ENCODE measurements around the gene IFIT5.
"Not testable (repeated sequence)": the region's sequence is repeated elsewhere in the genome, so short reads cannot be mapped to it uniquely, and the experiment has no call there.

The IFIT5 gene, protein sequence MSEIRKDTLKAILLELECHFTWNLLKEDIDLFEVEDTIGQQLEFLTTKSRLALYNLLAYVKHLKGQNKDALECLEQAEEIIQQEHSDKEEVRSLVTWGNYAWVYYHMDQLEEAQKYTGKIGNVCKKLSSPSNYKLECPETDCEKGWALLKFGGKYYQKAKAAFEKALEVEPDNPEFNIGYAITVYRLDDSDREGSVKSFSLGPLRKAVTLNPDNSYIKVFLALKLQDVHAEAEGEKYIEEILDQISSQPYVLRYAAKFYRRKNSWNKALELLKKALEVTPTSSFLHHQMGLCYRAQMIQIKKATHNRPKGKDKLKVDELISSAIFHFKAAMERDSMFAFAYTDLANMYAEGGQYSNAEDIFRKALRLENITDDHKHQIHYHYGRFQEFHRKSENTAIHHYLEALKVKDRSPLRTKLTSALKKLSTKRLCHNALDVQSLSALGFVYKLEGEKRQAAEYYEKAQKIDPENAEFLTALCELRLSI

DNA sequence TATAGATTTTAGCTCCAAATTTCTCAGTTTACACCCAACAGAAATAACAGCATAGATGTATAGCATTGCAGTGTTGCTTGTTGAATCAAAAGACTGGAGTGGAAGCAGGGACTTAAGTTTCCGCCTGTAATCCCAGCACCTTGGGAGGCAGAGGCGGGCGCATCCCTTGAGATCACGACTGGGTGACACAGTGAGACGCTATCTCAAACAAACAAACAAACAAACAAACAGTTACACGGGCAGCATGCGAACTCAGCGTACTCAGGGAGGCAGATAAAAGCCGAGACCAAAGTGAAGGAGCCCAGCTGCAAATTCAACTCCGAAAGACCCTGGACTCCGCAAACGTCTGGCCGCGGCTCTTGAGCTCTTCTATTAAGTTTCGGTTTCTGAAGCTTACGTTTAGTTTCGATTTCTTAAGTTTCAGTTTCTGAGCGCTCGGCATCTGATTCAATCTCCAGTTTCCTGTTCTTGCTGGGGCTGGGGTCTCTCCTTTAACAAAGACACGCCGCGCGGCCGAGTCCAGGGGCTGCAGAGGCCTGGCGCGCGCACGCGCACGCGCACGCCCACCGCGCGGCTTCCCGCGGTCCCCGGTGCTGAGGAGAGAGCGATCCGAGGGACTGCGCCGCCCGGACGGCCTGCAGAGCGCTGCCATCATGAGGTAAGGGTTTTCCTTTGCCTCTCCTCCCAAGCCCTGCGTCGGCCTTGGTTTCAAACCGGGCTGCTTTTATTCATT is at the start of gene IFIT5:
Gene IFIT5, plus strand, starts transcription at position 423 of the 733 bp plus-strand sequence. Its CDS starts 231 bp downstream, at position 654.
- peak; percentile 91 for DNase-seq

DNA sequence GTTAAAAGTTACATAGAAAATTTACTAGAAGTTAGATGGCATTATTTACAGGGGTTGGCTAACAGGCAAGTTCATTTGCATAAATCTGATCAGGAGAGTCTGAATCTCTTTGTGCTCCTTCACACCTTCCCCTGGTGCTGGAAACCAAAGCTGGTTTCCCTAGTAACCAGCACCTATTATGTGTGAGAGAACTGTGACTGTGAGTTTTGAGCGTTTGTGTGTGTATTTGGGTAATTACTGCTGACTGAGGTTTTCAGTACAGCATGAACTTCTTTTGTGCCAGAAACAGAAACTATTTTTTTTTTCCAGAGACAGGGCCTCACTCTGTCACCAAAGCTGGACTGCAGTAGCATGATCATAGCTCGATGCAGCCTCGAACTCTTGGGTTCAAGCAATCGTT is 46.8 kb upstream of the IFIT5 start:
- DNase-seq: no peak

DNA sequence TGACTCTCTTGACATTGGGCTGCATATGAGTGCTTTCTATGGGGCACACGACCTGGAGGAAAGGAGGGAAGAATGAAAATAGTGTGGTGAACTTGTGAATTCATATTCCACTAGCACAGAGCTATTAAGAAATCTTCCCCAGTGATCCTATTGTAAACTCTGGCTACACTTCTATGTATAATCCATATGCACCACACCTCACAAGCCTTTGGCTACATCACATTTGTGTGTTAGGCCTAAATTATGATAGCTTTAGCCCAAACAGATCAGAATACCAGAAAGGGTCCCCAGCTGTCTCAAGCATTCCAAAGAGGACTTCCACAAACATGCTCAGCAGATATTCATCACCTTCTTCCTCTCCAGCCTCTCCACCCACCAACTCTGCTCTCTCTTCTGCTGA is 46.2 kb upstream of the IFIT5 start:
- DNase-seq: no peak

- DNase-seq: no peak
These were observed 44.9 kb upstream of the IFIT5 start for GRCh38 chr10:89369156-89370105.

- no peak for DNase-seq
These were observed 43.3 kb upstream of the IFIT5 start for GRCh38 chr10:89371079-89371478.

GRCh38 chr10:89371987-89372386 is 42.4 kb upstream of the IFIT5 start:
- no peak for DNase-seq

DNA sequence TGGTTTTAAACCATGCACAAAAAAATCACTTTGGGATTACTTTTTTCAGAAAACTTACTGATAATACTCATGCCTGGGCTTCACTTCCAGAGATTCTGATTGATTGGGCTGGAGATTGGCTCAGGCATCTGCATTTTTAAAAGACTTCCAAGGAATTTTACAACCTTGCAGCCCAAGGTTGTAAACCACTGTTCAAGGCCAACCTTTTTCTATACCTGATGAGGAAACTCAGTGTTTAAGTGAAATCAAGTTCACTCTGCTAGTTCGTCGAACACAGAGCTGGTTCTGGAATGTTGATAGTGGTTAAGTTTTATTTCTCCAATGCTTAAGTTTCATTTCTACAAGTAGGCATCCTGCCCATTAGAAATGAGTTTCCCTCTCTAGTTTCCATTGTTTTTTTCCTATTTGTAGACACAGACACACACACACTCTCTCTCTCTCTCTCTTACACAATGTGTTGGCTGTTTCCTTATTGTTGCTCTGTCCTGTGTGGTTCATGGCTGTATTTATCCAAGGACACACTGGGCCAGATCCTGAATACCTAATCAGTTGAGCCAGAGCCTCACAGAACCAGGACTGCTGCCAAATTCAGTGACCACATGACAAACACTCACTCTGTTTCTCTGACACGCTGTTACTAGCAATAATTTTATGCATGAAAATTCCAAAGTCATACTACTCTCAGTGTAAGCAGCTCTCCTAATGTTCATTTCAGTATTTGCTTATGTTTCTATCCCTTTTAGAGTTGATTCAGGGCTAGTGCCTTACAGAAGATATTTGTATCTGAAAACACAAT is 40.3 kb upstream of the IFIT5 start:
- peak; percentile 67 for DNase-seq

DNA sequence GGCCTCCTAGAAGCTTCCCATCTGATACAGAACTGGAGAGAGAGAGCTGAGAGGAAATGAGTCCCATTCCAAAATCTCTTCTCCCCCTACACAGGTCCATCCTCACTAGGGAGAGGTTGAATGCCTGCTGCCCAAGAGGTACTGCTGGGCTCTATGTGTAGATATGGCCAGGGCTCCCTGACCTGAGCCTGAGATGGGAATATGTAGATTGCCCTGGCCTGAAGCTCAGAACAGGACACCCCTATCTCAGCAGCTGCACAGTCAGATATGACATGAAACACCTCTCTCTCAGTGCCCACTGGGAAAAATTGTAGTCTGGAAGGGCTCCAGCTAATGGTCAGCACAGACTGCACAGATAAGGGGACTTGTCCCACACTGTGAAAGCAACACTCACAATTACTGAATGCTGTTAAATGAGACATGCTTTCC is 39.6 kb upstream of the IFIT5 start:
- DNase-seq: no peak

DNA sequence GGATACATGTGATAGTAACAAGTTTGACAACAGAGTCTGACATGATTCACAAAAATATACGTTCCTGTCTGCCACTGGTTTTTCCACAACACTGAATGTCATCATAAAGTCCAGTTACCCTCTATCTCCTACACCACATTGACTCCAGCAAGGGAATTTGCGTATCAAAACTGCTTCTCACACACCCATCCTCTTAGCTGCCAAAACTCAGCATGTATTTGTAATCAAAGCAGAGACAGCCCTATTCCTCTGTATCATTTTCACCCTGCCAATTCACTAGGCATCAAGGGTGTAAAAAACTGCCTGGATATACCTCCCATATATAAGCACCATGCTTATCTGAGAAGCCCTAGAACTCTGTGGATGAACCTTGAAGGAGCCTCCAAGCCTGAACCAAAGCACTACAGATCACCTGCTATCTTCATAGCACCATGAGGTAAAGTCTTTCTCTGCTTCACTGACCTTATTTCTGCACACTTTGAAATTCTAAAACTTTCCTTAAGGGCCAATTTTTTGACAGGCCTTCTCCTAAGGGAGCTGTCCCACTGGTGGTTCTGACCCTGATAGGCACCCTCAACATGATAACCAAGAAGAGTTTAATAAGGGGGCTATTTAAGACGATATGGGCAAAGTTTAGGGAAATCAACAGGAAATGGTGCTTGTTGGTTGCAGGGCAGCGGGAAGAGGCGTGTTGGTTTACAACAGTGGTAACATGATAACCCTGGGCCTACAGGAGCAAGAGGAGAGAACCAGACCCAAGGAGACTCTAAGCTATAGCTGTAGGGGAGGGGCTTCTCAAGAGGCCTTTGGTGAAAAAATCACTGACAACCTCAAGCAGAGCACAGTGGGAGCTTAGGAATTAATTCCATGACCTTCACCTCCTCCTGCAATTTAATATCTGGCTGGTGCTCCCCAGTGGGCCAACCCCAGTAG is 36.4 kb upstream of the IFIT5 start, which contains the start of gene IFIT1B:
Gene IFIT1B, plus strand, starts transcription at position 352 of the 933 bp plus-strand sequence. Its CDS starts 80 bp downstream, at position 432.
- no peak for DNase-seq

- no peak for DNase-seq
These were observed 35.3 kb upstream of the IFIT5 start for GRCh38 chr10:89379103-89379502.

- no peak for DNase-seq
These were observed 31.6 kb upstream of the IFIT5 start for GRCh38 chr10:89382757-89383156.

- no peak for DNase-seq
These were observed 29.7 kb upstream of the IFIT5 start for GRCh38 chr10:89384474-89385340.

DNA sequence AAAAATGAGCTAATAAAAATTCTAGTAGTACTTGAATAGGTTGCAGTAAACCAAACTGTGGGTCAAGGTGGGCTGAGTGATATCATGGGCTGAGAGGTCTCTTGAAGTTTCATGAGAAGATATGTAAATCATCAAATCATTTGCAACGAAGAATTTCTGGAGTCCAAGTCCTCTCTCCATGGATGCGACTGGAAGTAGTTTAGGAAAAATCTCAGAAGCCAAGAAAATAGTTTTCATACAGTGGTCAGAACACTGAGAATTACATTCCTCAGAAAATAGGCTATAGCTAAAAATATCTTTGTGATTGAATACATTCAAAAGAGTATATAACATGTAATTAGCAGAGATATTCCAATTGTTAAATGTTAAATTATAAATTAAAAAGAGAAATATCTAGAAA is 25.6 kb upstream of the IFIT5 start:
- DNase-seq: no peak

DNA sequence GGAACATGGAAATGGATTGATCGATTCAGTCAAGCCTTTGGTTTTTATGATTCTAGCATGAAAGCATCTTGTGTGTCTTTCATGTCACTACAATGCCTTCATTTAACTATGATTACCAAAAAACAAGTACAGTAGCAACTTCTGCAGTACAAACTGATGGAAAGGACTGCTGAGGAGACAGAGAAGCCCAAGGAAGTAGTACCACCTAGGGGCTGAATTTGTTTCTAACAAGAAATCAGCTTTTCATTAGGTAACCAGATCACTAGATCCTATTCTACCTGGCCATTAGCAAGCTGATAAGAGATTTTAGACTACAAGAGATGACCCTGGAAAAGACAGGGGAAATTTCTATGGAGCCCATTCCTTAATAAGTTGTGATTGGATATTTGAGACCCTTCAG is 25.1 kb upstream of the IFIT5 start:
- DNase-seq: no peak

- no peak for DNase-seq
These were observed 23.7 kb upstream of the IFIT5 start for GRCh38 chr10:89390476-89391225.

DNA sequence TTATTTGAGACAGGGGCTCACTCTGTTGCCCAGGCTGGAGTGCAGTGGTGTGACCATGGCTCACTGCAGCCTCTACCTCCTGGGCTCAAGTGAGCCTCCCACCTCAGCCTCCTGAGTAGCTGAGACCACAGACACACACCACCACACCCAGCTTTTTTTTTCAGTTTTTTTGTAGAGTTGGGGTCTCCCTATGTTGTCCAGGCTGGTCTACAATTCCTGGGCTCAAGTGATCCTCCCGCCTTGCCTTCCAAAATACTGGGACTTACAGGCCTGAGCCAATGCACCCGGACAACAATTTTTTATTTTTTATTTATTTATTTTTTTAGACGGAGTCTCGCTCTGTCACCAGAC is 23.2 kb upstream of the IFIT5 start:
- DNase-seq: not testable (repeated sequence)

- DNase-seq: peak; percentile 77
These were observed 22.2 kb upstream of the IFIT5 start, which contains the start of gene IFIT1 for GRCh38 chr10:89391907-89392756. TSS of gene IFIT1 (plus strand) at chr10:89392623. CDS start at chr10:89392713, 90 bp downstream.

- no peak for DNase-seq
These were observed 21.4 kb upstream of the IFIT5 start for GRCh38 chr10:89392974-89393373.
